GM21786 (cell line): ENCODE data around the gene FIGN.

ENCODE experiments used
- ATAC-seq: cut with Tn5 transposase; IDR thresholded peaks from one replicate; pipeline ENCODE4 v1.9.1; 2021; ENCODE audit not compliant: unreplicated experiment

The FIGN gene

GRCh38 chr2:163625632-163626031 lies 110.2 kb downstream of the FIGN start:
- no peak for ATAC-seq

- ATAC-seq, result no peak
Measured at GRCh38 chr2:163621445-163622004, 114.3 kb downstream of the FIGN start.

- ATAC-seq, result no peak
Measured at GRCh38 chr2:163617517-163617916, 118.3 kb downstream of the FIGN start.

GRCh38 chr2:163613266-163613731 lies 122.5 kb downstream of the FIGN start:
- no peak for ATAC-seq

GRCh38 chr2:163612332-163612731 lies 123.5 kb downstream of the FIGN start:
- no peak for ATAC-seq

- no peak for ATAC-seq
Measured at GRCh38 chr2:163611557-163611906, 124.3 kb downstream of the FIGN start.

- no peak for ATAC-seq
Measured at GRCh38 chr2:163610817-163611556, 124.8 kb downstream of the FIGN start.

GRCh38 chr2:163607630-163608029 lies 128.2 kb downstream of the FIGN start:
- ATAC-seq, result no peak

GRCh38 chr2:163606878-163607277 lies 128.9 kb downstream of the FIGN start:
- ATAC-seq, result no peak

GRCh38 chr2:163605779-163606178 lies 130.0 kb downstream of the FIGN start:
- no peak for ATAC-seq

- no peak for ATAC-seq
Measured at GRCh38 chr2:163604941-163605555, 130.8 kb downstream of the FIGN start.

- ATAC-seq, result no peak
Measured at GRCh38 chr2:163602196-163602595, 133.6 kb downstream of the FIGN start.

- ATAC-seq, result no peak
Measured at GRCh38 chr2:163601377-163601776, 134.4 kb downstream of the FIGN start.

- no peak for ATAC-seq
Measured at GRCh38 chr2:163600801-163601200, 135.0 kb downstream of the FIGN start.

- ATAC-seq, result no peak
Measured at GRCh38 chr2:163595028-163595427, 140.8 kb downstream of the FIGN start.

- no peak for ATAC-seq
Measured at GRCh38 chr2:163594497-163594896, 141.3 kb downstream of the FIGN start.

GRCh38 chr2:163593982-163594381 lies 141.8 kb downstream of the FIGN start:
- no peak for ATAC-seq

GRCh38 chr2:163592954-163593622 lies 142.7 kb downstream of the FIGN start:
- ATAC-seq, result no peak

GRCh38 chr2:163591461-163591860 lies 144.3 kb downstream of the FIGN start:
- ATAC-seq, result no peak

- no peak for ATAC-seq
Measured at GRCh38 chr2:163580757-163581156, 155.1 kb downstream of the FIGN start.

- no peak for ATAC-seq
Measured at GRCh38 chr2:163574309-163574708, 161.5 kb downstream of the FIGN start.

- ATAC-seq, result no peak
Measured at GRCh38 chr2:163573652-163574051, 162.2 kb downstream of the FIGN start.
